ENCODE results near the gene KAT2B.

DNA sequence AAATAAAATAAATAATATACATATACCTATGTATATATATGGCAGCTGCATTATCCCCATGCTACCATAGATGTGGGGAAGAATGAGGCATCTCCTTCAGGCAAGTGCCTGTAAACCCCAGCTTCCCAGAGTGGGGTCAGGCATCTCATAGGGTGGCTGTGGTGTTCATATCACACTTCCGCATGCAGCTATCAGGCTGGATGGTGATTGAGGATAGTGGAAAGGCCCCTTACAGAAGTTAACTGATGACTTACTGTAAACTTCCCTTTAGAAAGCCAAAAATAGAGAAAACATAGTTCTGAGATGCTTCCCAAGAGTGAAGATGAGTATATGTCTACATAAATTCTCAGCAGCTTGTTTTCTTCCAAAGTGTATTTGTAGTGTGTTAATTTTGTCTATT lies 24.7 kb upstream of the KAT2B start:
- TF ChIP-seq, protein P1, sequence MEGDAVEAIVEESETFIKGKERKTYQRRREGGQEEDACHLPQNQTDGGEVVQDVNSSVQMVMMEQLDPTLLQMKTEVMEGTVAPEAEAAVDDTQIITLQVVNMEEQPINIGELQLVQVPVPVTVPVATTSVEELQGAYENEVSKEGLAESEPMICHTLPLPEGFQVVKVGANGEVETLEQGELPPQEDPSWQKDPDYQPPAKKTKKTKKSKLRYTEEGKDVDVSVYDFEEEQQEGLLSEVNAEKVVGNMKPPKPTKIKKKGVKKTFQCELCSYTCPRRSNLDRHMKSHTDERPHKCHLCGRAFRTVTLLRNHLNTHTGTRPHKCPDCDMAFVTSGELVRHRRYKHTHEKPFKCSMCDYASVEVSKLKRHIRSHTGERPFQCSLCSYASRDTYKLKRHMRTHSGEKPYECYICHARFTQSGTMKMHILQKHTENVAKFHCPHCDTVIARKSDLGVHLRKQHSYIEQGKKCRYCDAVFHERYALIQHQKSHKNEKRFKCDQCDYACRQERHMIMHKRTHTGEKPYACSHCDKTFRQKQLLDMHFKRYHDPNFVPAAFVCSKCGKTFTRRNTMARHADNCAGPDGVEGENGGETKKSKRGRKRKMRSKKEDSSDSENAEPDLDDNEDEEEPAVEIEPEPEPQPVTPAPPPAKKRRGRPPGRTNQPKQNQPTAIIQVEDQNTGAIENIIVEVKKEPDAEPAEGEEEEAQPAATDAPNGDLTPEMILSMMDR (IDR thresholded peaks at IDR 0.05): no peak
- TF ChIP-seq, protein P2, sequence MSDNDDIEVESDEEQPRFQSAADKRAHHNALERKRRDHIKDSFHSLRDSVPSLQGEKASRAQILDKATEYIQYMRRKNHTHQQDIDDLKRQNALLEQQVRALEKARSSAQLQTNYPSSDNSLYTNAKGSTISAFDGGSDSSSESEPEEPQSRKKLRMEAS (IDR thresholded peaks at IDR 0.05; ENCODE audit: low read depth): no peak
- TF ChIP-seq RAD21 (IDR thresholded peaks at IDR 0.05; ENCODE audit: low read length) (no peak), FOXM1 (IDR thresholded peaks at IDR 0.05; ENCODE audit: low read depth) (no peak)

Data from SK-N-SH (cell line).